KOPT-K1 (cell line): Measurements from ENCODE around the gene PDCD11.

Experiments used
- H3K27ac ChIP-seq: fragments of 200-600 bp; sonication (generic); 2 replicates; pipeline ENCODE4 v1.5.1; 2016; ENCODE audit warnings: antibody characterized with exemption, mild to moderate bottlenecking, low read depth, low read length; ENCODE audit not compliant: poor library complexity, severe bottlenecking
- H3K36me3 ChIP-seq: fragments of 200-600 bp; sonication (generic); 2 replicates; pipeline ENCODE4 v1.5.1; 2017; ENCODE audit warnings: antibody characterized with exemption, mild to moderate bottlenecking, low read length, moderate library complexity; ENCODE audit not compliant: insufficient read depth
- H3K9me3 ChIP-seq: fragments of 200-600 bp; sonication (generic); 2 replicates; pipeline ENCODE4 v1.5.1; 2017; ENCODE audit warnings: antibody characterized with exemption, low read length, mild to moderate bottlenecking; ENCODE audit not compliant: insufficient read depth, poor library complexity, severe bottlenecking

The PDCD11 gene

DNA sequence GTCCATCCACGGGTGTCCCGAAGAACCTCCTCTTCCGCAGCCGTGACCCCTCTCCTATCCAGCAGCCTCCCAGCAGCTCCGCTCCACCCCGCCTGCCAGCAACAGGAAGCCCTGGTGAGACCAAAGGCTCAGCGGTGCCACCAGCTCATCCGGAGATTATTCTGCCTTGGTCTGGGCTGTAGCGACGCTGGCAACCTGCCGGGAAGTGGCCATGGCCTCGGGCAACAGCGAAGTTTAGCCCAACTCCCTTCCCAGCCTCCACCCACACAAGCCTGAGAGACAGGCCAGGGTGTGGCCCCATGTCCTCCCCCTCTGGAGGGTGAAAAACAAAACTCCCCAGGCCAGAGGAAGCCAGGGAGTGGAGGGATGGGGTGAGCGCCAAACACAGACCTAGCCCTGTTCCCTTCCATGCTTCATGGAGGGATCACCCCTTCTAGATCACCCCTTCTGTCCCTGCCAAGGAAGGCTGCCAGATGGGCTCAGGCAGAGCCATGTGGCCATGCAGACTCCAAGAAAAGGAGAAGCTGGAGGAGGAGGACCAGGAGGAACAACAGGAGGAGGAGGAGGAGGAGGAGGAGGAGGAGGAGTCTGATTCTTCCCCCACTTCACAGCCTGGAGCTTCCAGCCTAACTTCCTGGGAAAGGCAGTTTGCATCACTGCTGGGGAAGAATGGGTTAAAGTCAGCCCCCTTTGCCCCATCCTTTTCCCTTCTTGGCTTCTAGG lies 54.8 kb downstream of the PDCD11 start:
- H3K9me3 ChIP-seq = no peaks in the 10 kb centered on the region
- peaks cover 41% of the 10 kb centered on the region for H3K36me3 ChIP-seq
- peak overlapping the region; percentile 73 for H3K27ac ChIP-seq

- H3K27ac ChIP-seq = peak within 1 kb of the TSS; percentile 73
- H3K36me3 ChIP-seq = peaks cover 34% of the 10 kb centered on the region
- H3K9me3 ChIP-seq = no peaks in the 10 kb centered on the region
Observed at GRCh38 chr10:103451831-103452505, 55.5 kb downstream of the PDCD11 start, which contains the start of gene CALHM2. TSS of gene CALHM2 (minus strand) at chr10:103452370. CDS start at chr10:103449941, 2,429 bp downstream.

GRCh38 chr10:103452506-103453230 lies 56.2 kb downstream of the PDCD11 start:
- H3K9me3 ChIP-seq = no peaks in the 10 kb centered on the region
- H3K36me3 ChIP-seq = peaks cover 27% of the 10 kb centered on the region
- peak overlapping the region; percentile 73 for H3K27ac ChIP-seq

DNA sequence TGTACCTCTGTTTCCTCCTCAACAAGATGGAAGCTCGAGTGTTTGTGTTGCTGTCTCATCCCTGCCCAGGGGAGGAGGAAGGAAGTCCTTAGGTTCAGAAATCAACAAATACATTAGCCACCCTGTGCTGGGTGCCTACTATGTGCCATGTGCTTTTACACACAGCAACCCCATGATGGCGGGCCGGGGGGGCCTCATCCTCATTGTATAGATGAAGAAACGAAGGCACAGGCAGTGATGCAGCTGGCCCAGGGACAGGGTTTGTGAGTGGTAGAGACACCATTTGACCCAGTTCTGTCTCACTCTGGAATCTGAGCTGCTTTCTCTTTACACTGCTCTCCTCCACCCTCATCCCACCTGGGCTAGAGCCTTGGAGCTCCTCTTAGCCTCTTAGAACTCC lies 57.6 kb downstream of the PDCD11 start:
- Histone ChIP-seq H3K36me3 (peaks cover 14% of the 10 kb centered on the region), H3K9me3 (no peaks in the 10 kb centered on the region), H3K27ac (no peak overlapping the region)

- Histone ChIP-seq H3K36me3 (peaks cover 2% of the 10 kb centered on the region; the same call in 1 of the 2 replicates), H3K9me3 (no peaks in the 10 kb centered on the region), H3K27ac (no peak overlapping the region)
Observed at GRCh38 chr10:103455235-103455634, 58.8 kb downstream of the PDCD11 start.

GRCh38 chr10:103456074-103456660 lies 59.7 kb downstream of the PDCD11 start:
- no peak overlapping the region for H3K27ac ChIP-seq
- H3K36me3 ChIP-seq = no peaks in the 10 kb centered on the region
- no peaks in the 10 kb centered on the region for H3K9me3 ChIP-seq

GRCh38 chr10:103457176-103457712 lies 60.8 kb downstream of the PDCD11 start:
- no peaks in the 10 kb centered on the region for H3K36me3 ChIP-seq
- no peaks in the 10 kb centered on the region for H3K9me3 ChIP-seq
- peak overlapping the region; percentile 1 for H3K27ac ChIP-seq

DNA sequence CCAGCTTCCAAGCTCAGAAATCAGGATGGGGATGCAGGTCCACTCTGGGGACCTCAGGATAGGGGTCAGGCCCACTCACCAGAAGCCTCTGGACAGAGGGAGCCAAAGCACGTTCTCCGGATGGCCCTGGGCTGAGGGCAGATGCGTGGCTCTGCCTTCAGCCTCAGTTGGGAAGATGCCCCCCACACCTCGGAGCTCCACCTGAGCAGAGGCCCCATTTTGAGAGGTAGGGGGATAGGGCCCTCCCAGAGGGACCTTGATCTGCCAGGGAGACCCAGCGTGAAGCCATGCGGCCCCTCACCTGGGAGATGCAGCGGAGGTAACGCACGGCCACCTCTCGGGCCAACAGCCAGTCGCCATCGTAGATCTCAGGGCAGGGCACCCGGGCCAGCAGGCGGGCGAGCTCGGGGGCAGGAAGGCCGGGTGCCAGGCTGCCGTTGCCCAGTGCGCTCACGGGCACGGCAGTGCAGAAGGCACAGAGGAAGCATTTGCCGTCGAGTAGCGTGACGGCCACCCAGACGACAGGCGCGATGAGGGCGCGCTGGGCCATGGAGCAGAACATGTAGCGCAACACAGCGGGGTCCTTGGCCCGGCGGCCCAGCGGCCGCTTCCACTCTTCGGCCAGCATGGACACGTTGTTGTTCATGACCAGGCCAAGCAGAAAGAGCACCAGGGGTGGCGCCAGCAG lies 61.6 kb downstream of the PDCD11 start:
- Histone ChIP-seq H3K36me3 (no peaks in the 10 kb centered on the region), H3K27ac (peak overlapping the region; percentile 37), H3K9me3 (no peaks in the 10 kb centered on the region)

DNA sequence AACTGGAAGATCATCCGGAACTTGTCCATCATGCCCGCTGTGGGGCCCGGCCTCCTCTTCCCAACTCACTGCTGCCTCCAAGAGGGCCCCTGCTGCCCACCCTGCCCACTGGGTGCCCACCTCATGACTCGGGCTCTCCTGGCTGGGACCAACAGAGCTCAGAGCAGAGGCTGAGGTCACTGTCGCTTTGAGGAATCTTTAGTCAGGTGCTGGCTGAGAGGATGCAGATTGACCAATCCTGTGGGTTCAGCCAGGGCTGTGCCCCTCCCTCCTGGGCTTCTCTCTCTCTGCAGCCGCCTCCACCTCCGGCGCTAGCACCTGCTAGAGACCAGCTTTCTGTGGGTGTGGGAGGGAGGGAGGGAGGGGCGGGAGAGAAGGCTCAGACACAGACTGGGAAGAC lies 62.3 kb downstream of the PDCD11 start, which contains the start of gene CALHM1:
TSS of gene CALHM1 (minus strand) at position 181 of the 400 bp plus-strand sequence. CDS start at position 32, 149 bp downstream.
- H3K27ac ChIP-seq = peak within 1 kb of the TSS; percentile 41
- H3K9me3 ChIP-seq = no peaks in the 10 kb centered on the region
- no peaks in the 10 kb centered on the region for H3K36me3 ChIP-seq

GRCh38 chr10:103459615-103460014 lies 63.2 kb downstream of the PDCD11 start:
- Histone ChIP-seq H3K27ac (peak overlapping the region; percentile 41), H3K9me3 (no peaks in the 10 kb centered on the region), H3K36me3 (no peaks in the 10 kb centered on the region)

GRCh38 chr10:103463499-103463898 lies 67.1 kb downstream of the PDCD11 start:
- Histone ChIP-seq H3K9me3 (no peaks in the 10 kb centered on the region), H3K36me3 (no peaks in the 10 kb centered on the region), H3K27ac (no peak overlapping the region)

DNA sequence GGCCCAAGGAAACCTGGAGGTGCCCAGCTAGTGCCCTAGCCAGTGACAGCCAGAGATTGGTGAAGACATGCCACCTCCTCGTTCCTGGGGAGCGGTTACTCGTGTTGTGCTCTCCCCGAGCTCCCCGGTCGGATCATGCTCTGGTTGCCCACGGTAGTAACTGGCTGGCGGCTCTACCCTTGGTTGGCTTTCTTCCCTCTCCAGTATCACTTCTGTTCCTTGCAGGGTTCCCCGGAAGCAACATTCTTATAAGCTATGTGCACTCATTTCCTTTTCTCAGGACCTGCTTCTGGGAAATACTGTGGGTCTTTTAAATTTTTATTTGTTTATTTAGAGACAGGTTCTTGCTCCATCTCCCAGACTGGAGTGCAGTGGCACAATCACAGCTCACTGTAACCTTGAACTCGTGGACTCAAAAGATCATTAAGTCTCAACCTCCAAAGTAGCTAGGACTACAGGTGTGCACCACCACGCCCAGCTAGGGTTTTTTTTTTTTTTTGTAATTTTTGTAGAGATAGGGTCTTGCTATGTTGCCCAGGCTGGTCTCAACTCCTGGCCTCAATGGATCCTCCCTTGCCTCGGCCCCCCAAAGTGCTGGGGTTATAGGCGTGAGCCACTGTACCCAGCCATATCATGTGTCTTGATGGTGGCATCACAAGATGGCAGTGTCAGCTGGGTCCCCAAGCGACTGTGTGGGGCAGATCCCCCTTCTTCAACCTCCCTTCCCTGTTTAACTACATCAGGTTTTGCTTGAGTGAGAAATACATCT lies 69.2 kb downstream of the PDCD11 start:
- H3K36me3 ChIP-seq = no peaks in the 10 kb centered on the region
- no peaks in the 10 kb centered on the region for H3K9me3 ChIP-seq
- H3K27ac ChIP-seq = no peak overlapping the region

- no peaks in the 10 kb centered on the region for H3K9me3 ChIP-seq
- H3K36me3 ChIP-seq = no peaks in the 10 kb centered on the region
- no peak overlapping the region for H3K27ac ChIP-seq
Observed at GRCh38 chr10:103466734-103467133, 70.3 kb downstream of the PDCD11 start.

GRCh38 chr10:103467406-103467805 lies 71.0 kb downstream of the PDCD11 start:
- no peak overlapping the region for H3K27ac ChIP-seq

More at GRCh38 chr10:103467406-103467805, 71.0 kb downstream of the PDCD11 start:
- no peaks in the 10 kb centered on the region for H3K9me3 ChIP-seq
- no peaks in the 10 kb centered on the region for H3K36me3 ChIP-seq
